Kidney glomerular epithelial cell (primary cell): ENCODE measurements around the gene DNAH8.
"Not testable (repeated sequence)": the region's sequence is repeated elsewhere in the genome, so short reads cannot be mapped to it uniquely, and the experiment has no call there.

Experiments used
- DNase-seq: peaks from one replicate; lab custom pipeline; 2025; lab: John Stamatoyannopoulos, UW

The DNAH8 gene

DNA sequence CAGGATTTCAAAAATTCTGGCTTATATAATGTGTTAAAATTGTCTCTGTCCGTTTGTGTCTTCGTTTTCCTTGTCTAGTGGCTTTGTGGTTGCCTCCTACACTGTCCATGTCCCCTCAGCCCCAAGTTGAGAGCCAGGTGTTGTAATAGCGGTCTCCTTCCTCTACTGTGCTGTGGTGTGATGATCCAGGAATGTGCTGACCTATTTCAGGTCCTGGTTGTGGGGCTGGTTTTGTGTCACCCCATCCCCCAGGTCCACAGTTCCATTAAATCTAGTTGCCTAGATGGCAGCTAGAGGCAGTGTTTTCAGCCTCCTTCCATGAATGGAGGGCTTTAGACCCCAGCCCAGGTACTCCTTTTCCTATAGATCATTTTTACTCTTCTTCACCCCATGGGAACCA is 128.7 kb downstream of the DNAH8 start:
- no peak for DNase-seq

- DNase-seq: no peak
Observed at GRCh38 chr6:38845931-38846330, 130.8 kb downstream of the DNAH8 start.

DNA sequence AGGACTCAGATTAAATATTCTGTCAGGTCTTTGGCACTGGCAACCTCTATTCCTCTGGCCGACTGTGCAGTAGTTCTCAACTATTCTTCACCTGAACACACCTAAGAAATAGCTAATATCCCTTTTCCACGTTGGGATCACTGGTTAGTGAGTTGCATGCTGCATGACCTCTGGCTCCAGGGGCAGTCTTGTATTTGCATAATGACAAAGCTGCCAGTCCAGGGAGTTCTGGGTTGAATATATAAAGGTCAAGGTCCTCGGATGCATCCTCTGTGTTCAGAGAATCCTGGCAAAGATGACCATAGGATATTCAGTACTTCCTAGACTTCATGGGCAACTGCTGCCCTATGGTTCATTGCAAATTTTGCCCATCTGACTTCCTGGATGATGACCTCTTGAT is 131.2 kb downstream of the DNAH8 start:
- DNase-seq: no peak

- no peak for DNase-seq
Observed at GRCh38 chr6:38846844-38847243, 131.7 kb downstream of the DNAH8 start.

DNA sequence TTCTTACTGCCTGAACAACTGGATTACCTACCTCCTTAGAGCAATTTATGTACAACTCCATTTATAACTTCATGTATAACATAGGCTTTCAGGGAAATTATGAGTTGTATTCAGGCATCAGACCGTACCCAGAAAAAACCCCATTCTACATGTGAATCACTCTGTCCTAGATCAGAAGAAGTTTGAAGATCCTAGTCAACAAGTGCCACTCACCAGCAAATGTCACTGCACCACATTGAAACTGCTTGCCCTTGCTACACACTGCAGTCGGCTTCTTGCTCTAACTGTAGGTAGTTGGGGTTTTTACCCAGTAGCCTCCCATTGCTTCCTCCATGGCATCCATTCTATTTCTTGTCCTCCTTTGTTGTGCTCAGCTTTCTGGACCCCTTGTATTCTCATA is 132.4 kb downstream of the DNAH8 start:
- no peak for DNase-seq

DNA sequence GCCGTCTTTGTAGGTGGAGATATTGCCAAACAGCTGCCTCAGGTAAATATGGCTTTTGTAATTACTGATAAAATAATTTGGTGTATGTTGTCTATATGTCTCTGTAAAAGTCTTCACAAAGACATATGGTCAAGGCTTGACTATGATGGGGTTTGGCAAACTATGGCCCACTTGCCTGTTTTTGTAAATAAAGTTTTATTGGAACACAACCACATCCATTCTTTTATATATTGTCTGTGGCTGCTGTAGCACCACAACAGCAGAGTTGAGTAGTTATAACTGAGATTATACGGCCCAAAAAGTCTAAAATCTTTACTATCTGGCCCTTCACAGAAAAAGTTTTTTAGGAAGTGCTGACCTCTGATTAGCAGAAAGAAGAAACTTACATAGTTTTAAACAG is 133.6 kb downstream of the DNAH8 start:
- no peak for DNase-seq

DNA sequence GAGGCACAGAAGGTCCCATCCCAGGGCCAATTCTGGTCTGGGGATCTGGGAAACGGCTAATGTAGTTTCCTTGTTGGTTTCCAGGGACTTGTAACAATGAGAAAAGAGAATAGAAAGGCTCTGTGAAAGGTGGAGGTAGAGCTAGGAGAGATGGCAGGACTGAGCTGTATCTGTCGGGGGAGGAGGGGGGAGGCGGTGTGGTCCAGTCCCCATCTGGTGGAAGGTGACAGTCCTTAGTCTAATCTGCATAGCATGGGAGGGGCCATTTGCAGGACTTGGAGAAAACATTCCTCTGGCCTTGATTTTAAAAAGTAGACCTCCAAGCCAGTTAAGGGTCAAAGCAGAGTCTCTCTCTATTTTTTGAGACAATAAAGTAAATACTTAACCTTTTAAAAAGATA is 137.1 kb downstream of the DNAH8 start:
- no peak for DNase-seq

GRCh38 chr6:38853236-38853635 is 138.1 kb downstream of the DNAH8 start:
- no peak for DNase-seq

- DNase-seq: no peak
Observed at GRCh38 chr6:38856492-38856891, 141.4 kb downstream of the DNAH8 start.

DNA sequence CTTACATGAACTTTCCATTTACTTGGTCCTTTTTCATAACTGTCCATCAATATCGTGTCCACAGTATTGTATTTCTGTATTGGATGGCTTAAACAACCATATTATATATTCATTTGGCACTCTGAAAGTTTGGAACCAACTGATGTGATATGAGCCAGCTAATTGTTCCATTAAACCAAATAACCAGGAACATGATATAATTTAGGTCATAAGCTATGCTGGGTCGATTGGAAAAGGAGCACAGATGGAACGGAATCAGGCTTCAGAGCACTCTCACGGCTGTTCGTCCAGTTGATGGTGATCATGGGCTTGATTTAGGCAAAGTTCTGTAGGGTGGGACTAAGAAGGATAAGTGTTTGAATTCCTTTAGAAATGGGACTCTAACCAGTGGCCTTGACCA is 142.7 kb downstream of the DNAH8 start:
- no peak for DNase-seq

DNA sequence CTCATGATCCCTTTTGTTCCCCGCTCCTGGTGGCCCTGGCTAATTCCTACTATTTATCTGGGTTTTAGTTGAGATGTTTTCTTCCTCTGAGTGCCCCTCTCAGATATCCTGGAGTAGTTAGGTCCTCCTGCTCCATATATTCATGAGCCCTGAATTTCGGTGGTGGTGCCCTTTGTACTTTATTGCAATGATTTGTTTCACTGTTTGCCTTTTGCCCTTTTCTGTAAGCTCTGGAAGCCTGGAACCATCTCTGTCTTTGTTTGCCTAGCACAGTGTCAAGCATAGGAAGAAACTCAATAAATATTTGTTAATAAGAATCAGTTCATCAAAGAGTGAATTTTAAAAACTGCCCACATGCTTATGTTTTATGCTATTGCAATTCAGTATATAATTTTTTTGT is 144.9 kb downstream of the DNAH8 start:
- no peak for DNase-seq

DNA sequence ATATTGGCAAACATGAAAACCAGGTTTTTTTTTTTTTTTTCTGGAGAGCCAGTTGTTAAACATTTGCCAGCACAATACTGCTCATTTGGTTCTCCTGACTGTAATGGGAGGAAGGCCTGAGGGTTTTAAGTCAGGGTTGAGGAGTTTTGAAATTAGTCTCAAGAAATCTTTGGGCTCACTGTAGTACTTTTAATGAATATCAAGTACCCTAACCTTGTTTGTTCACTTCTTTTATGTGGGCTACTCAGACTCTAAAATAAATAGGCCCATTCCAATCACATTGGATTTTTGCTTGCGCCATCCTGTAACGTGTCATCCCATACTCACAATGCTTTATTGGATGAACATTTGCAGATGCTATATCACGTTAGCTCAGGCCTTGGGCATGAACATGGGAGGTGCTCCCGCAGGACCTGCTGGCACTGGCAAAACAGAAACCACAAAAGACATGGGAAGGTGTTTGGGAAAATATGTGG is 146.9 kb downstream of the DNAH8 start:
- no peak for DNase-seq

DNA sequence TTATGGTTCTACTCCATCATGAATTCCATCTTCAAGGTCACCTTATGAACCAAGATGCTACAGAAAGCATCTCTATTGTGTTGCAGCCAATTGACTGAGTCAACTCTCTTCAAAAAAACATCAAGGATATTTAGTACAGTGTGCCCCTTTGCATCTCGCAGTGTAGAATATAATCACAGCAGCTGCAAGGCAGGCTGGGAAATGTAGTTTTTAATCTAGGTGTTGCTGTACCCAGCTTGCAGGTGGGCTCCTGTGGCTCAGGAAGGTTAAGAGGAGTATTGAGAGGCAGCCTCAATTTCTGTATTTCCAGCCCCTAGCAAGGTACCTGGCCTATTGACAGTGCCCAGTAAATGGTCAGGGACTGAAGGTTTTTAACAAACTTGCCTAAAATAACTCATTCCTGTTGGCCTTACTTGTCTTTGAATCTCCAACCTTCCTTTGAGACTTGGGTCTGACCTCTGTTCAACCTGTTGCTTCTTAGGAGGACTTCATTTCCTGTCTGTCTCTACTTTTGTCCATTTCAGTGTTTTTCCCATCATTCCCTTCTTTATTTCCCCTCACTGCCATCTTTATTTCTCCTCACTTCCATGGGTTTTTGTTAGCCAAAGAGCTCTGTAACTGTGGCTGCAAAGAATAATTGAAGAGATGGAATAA is 150.5 kb downstream of the DNAH8 start:
- no peak for DNase-seq

GRCh38 chr6:38867726-38868125 is 152.6 kb downstream of the DNAH8 start:
- no peak for DNase-seq

- DNase-seq: peak; percentile 48
Observed at GRCh38 chr6:38871741-38872568, 156.8 kb downstream of the DNAH8 start.

GRCh38 chr6:38873001-38873400 is 157.9 kb downstream of the DNAH8 start:
- no peak for DNase-seq

- DNase-seq: not testable (repeated sequence)
Observed at GRCh38 chr6:38873816-38874215, 158.7 kb downstream of the DNAH8 start.

- DNase-seq: no peak
Observed at GRCh38 chr6:38876475-38876874, 161.4 kb downstream of the DNAH8 start.

- DNase-seq: no peak
Observed at GRCh38 chr6:38877721-38878120, 162.6 kb downstream of the DNAH8 start.

DNA sequence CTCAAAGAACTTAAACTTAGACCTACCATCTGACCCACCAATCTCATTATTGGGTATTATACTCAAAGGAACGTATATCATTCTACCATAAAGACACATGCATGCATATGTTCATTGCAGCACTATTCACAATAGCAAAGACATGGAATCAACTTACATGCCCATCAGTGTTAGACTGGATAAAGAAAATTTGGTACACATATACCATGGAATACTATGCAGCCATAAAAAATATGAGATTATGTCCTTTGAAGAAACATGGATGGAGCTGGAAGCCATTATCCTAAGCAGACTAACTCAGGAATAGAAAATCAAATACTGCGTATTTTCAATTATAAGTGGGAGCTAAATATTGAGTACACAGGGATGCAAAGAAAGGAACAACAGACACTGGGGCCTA is 167.0 kb downstream of the DNAH8 start:
- no peak for DNase-seq

- no peak for DNase-seq
Observed at GRCh38 chr6:38897507-38897906, 182.4 kb downstream of the DNAH8 start.

GRCh38 chr6:38901802-38902522 is 186.9 kb downstream of the DNAH8 start:
- no peak for DNase-seq

DNA sequence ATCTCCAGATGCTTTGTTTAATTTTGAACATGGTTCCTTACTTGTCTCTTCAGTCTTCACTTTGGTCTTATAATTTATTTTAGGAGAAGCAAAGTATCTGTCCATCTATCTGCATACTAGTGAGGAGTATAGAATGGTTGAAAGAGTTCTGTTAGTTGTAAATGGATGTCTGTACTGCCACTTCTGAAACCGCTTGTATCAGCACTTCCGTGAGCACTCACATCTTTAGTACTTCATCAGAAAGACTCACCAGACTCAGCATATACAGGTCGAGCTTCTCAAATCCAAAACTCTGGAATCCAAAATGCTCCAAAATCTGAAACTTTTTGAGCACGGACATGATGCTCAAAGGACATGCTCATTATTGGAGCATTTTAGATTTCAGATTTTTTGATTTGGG is 191.5 kb downstream of the DNAH8 start:
- no peak for DNase-seq
